OCI-LY7 (cell line): ENCODE results near the gene ENDOD1.

ENCODE experiments used
- EZH2phosphoT487 ChIP-seq: fragments of 200-600 bp; sonication (generic); IDR thresholded peaks from 2 replicates; pipeline ENCODE4 v1.6.1; 2018; ENCODE audit warnings: low read depth, borderline replicate concordance, mild to moderate bottlenecking, mixed run types, antibody characterized with exemption, low read length, moderate library complexity, mixed read lengths
- TF ChIP-seq, protein P1 (sequence below): fragments of 200-600 bp; sonication (generic); conservative IDR thresholded peaks from 2 replicates; pipeline ENCODE4 v1.5.1; 2014; ENCODE audit warnings: mild to moderate bottlenecking, antibody characterized with exemption, low read length, moderate library complexity, mixed read lengths

DNA sequence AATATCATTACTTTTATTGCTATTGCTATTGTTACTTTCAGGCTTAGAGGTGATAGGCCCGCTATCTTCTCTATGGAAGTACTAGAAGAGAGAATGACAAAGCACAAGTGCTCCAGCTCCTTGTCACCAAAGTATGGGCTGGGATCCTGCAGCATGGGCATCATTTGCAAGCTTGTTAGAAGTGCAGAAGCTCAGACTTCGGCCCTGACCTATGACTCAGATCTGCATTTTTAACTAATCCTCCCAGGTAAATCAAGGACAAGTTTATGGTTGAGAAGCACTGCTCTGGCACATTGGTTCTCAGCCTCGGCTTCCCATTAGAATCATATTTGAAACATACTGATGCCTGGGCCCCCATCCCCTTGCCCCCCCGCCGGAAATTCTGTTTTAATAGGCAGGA lies 8.6 kb upstream of the ENDOD1 start:
- TF ChIP-seq, protein P1, sequence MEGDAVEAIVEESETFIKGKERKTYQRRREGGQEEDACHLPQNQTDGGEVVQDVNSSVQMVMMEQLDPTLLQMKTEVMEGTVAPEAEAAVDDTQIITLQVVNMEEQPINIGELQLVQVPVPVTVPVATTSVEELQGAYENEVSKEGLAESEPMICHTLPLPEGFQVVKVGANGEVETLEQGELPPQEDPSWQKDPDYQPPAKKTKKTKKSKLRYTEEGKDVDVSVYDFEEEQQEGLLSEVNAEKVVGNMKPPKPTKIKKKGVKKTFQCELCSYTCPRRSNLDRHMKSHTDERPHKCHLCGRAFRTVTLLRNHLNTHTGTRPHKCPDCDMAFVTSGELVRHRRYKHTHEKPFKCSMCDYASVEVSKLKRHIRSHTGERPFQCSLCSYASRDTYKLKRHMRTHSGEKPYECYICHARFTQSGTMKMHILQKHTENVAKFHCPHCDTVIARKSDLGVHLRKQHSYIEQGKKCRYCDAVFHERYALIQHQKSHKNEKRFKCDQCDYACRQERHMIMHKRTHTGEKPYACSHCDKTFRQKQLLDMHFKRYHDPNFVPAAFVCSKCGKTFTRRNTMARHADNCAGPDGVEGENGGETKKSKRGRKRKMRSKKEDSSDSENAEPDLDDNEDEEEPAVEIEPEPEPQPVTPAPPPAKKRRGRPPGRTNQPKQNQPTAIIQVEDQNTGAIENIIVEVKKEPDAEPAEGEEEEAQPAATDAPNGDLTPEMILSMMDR, result no peak
- no peak for TF ChIP-seq EZH2phosphoT487
